ENCODE results near the gene TMCO4.
"Not testable (repeated sequence)": the region's sequence is repeated elsewhere in the genome, so short reads cannot be mapped to it uniquely, and the experiment has no call there.

TMCO4 gene

GRCh38 chr1:19656134-19656779 is 143.5 kb downstream of the TMCO4 start:
- no peak for DNase-seq (ENCODE audit: low read depth)

GRCh38 chr1:19655718-19656080 is 144.0 kb downstream of the TMCO4 start:
- DNase-seq (ENCODE audit: low read depth) = no peak

GRCh38 chr1:19654886-19655717 is 144.6 kb downstream of the TMCO4 start:
- DNase-seq (ENCODE audit: low read depth) = no peak

GRCh38 chr1:19654386-19654785 is 145.3 kb downstream of the TMCO4 start:
- no peak for DNase-seq (ENCODE audit: low read depth)

GRCh38 chr1:19651141-19651737 is 148.5 kb downstream of the TMCO4 start:
- DNase-seq (ENCODE audit: low read depth) = no peak

- no peak for DNase-seq (ENCODE audit: low read depth)
These were observed 149.1 kb downstream of the TMCO4 start for GRCh38 chr1:19650416-19651140.

GRCh38 chr1:19648689-19649088 is 151.0 kb downstream of the TMCO4 start:
- no peak for DNase-seq (ENCODE audit: low read depth)

GRCh38 chr1:19648239-19648638 is 151.5 kb downstream of the TMCO4 start:
- DNase-seq (ENCODE audit: low read depth) = no peak

- DNase-seq (ENCODE audit: low read depth) = no peak
These were observed 152.1 kb downstream of the TMCO4 start for GRCh38 chr1:19647643-19648042.

- DNase-seq (ENCODE audit: low read depth) = no peak
These were observed 153.1 kb downstream of the TMCO4 start for GRCh38 chr1:19646377-19647319.

- DNase-seq (ENCODE audit: low read depth) = no peak
These were observed 154.1 kb downstream of the TMCO4 start for GRCh38 chr1:19645411-19646251.

GRCh38 chr1:19644681-19645410 is 154.9 kb downstream of the TMCO4 start:
- peak; percentile 25 for DNase-seq (ENCODE audit: low read depth)

GRCh38 chr1:19644395-19644680 is 155.4 kb downstream of the TMCO4 start:
- DNase-seq (ENCODE audit: low read depth) = no peak

GRCh38 chr1:19643602-19644394 is 155.9 kb downstream of the TMCO4 start, which contains the start of gene NBL1:
NBL1 (plus strand) TSS chr1:19644311; CDS start chr1:19655031, 10,720 bp downstream.
- DNase-seq (ENCODE audit: low read depth) = peak; percentile 69

- no peak for DNase-seq (ENCODE audit: low read depth)
These were observed 156.6 kb downstream of the TMCO4 start for GRCh38 chr1:19643121-19643520.

- no peak for DNase-seq (ENCODE audit: low read depth)
These were observed 159.1 kb downstream of the TMCO4 start for GRCh38 chr1:19640363-19641316.

- DNase-seq (ENCODE audit: low read depth) = no peak
These were observed 159.7 kb downstream of the TMCO4 start for GRCh38 chr1:19639999-19640362.

- DNase-seq (ENCODE audit: low read depth) = not testable (repeated sequence)
These were observed 160.5 kb downstream of the TMCO4 start for GRCh38 chr1:19639228-19639627.
